ENCODE results near the gene REN. TPM values are rescaled to one million over a fixed set of nuclear protein-coding genes. Genes with fewer than 3 reads are reported as not detected.

REN gene
- total and polyA plus RNA-seq, 2 of the 8 experiments (the other 6 are each of a cell fraction or from before 2014, with no cell fraction given): 0.05 TPM; not detected in 1

- Histone ChIP-seq H3K4me2 (ENCODE audit: insufficient read depth in 1 of 2, low read depth in 2 of 2, low read length in 2 of 2) (no peak overlapping the region), H4K8ac (ENCODE audit: extremely low read depth, insufficient read depth, low read length) (no peak overlapping the region), H2AFZ (ENCODE audit: low read length) (no peak overlapping the region), H3K79me2 (ENCODE audit: control insufficient read depth in 1 of 2, insufficient read depth in 2 of 2, low read length in 2 of 2) (no peaks in the 10 kb centered on the region), H3K27ac (ENCODE audit: low read depth, low read length) (no peak overlapping the region), H3K14ac (ENCODE audit: insufficient read length) (no peak overlapping the region), H2BK12ac (ENCODE audit: low read depth, low read length) (no peak overlapping the region), H3K23ac (ENCODE audit: insufficient read length) (no peak overlapping the region), H2BK15ac (ENCODE audit: low read length) (no peak overlapping the region), H2AK5ac (ENCODE audit: low read depth, low read length) (no peak overlapping the region), H4K20me1 (replicated peaks in 1 of 2; ENCODE audit: control insufficient read depth in 1 of 2, insufficient read depth in 2 of 2, low read length in 2 of 2) (no peaks in the 10 kb centered on the region), H3K4ac (replicated peaks; ENCODE audit: insufficient read length, low read depth, low read length) (no peak overlapping the region), H3K79me1 (ENCODE audit: low read depth, low read length) (no peaks in the 10 kb centered on the region), H3K56ac (replicated peaks; ENCODE audit: insufficient read length, low read depth, low read length) (no peak overlapping the region), H3K4me3 (ENCODE audit: extremely low read depth in 1 of 4, insufficient read depth in 2 of 4, low read depth in 3 of 4, low read length in 4 of 4) (no peak overlapping the region), H3K9me3 (ENCODE audit: insufficient read depth in 2 of 2, low read depth in 1 of 2, low read length in 1 of 2) (peaks cover 18 to 25% of the 10 kb centered on the region in 2 experiments), H2BK20ac (ENCODE audit: low read length) (no peak overlapping the region), H3K36me3 (ENCODE audit: control insufficient read depth in 2 of 4, insufficient read depth in 4 of 4, low read length in 3 of 4) (no peaks in the 10 kb centered on the region; a peak in 1 of 8 replicates), H3K27me3 (replicated peaks in 1 of 4; ENCODE audit: control insufficient read depth in 3 of 4, extremely low read depth in 1 of 4, insufficient read depth in 3 of 4, low read length in 3 of 4) (0 out of 7 replicates have a peak, but pooled peaks cover 0 to 2% (median 0%) of the 10 kb centered on the region in 4 experiments), H2BK5ac (ENCODE audit: low read depth, low read length) (no peak overlapping the region), H3K23me2 (ENCODE audit: low read depth, low read length) (no peaks in the 10 kb centered on the region), H3K18ac (ENCODE audit: extremely low read depth, low read length) (no peak overlapping the region), H4K91ac (replicated peaks; ENCODE audit: insufficient read length, low read length) (no peak overlapping the region), H3K9ac (replicated peaks in 1 of 4; ENCODE audit: extremely low read depth in 1 of 4, low read depth in 3 of 4, low read length in 3 of 4) (no peak overlapping the region), H3K4me1 (replicated peaks in 1 of 4; ENCODE audit: control insufficient read depth in 3 of 4, insufficient read depth in 4 of 4, low read length in 3 of 4) (no peaks in the 10 kb centered on the region), H2BK120ac (replicated peaks; ENCODE audit: low read depth, low read length) (no peak overlapping the region), H4K5ac (ENCODE audit: insufficient read length, low read depth, low read length) (no peak overlapping the region)
- CTCF ChIA-PET (ENCODE audit: partially characterized antibody): interaction anchor here (1.1 to 18.7 kb wide), 5 partner anchors 19 to 194 kb away, joined by 3 to 360 read pairs (median 6); partner anchors contain the start of genes GOLT1A and KISS1
- POLR2A ChIA-PET (ENCODE audit: partially characterized antibody): no interaction called here
- WGBS, 2 experiments (ENCODE audit: extremely low coverage in 1 of 2, insufficient coverage in 1 of 2, insufficient read length in 1 of 2, insufficient replicate concordance in 2 of 2, low coverage in 1 of 2, low lambda C conversion rate in 2 of 2, missing lambda C conversion rate in 1 of 2): 80% methylated on average over 4 of the region's 4 CpGs; no CpG with 5 or more reads in 1 of the 2 experiments
- TF ChIP-seq JUND (IDR thresholded peaks at IDR 0.05; ENCODE audit: low read length) (no peak), SRF (IDR thresholded peaks at IDR 0.05; ENCODE audit: low read depth, low read length) (no peak)
- no peak for DNase-seq (ENCODE audit: low read depth in 1 of 2, low spot score in 2 of 2)
- FAIRE-seq: no peak
Observed at GRCh38 chr1:204169858-204170257, 3.7 kb upstream of the REN start.
